CD4-positive, alpha-beta T cell treated with Interleukin-2 at 100 ng/mL for 4 hours (primary cell): ENCODE data around the gene NKAIN1.
"Not testable (repeated sequence)": the region's sequence is repeated elsewhere in the genome, so short reads cannot be mapped to it uniquely, and the experiment has no call there.

Source experiments
- DNase-seq: peaks from one replicate; pipeline ENCODE4 v3.0.0-alpha.2; 2020; ENCODE audit warnings: low spot score

Gene NKAIN1

GRCh38 chr1:31195267-31195666 lies 44.4 kb downstream of the NKAIN1 start:
- not testable (repeated sequence) for DNase-seq

- no peak for DNase-seq
Measured at GRCh38 chr1:31193729-31194128, 46.0 kb downstream of the NKAIN1 start.

GRCh38 chr1:31191281-31191680 lies 48.4 kb downstream of the NKAIN1 start:
- DNase-seq, result no peak

GRCh38 chr1:31189696-31190674 lies 49.7 kb downstream of the NKAIN1 start:
- no peak for DNase-seq

GRCh38 chr1:31183927-31184554 lies 55.6 kb downstream of the NKAIN1 start:
- peak; percentile 32 for DNase-seq

- DNase-seq, result no peak
Measured at GRCh38 chr1:31183126-31183525, 56.6 kb downstream of the NKAIN1 start.

- DNase-seq, result peak; percentile 37
Measured at GRCh38 chr1:31182352-31182751, 57.3 kb downstream of the NKAIN1 start.

GRCh38 chr1:31181515-31182343 lies 58.0 kb downstream of the NKAIN1 start:
- DNase-seq, result peak; percentile 8

- DNase-seq, result no peak
Measured at GRCh38 chr1:31180338-31180737, 59.3 kb downstream of the NKAIN1 start.

- not testable (repeated sequence) for DNase-seq
Measured at GRCh38 chr1:31176291-31176690, 63.4 kb downstream of the NKAIN1 start.

GRCh38 chr1:31170486-31170735 lies 69.3 kb downstream of the NKAIN1 start:
- no peak for DNase-seq

- no peak for DNase-seq
Measured at GRCh38 chr1:31166462-31166861, 73.2 kb downstream of the NKAIN1 start.

GRCh38 chr1:31164291-31164690 lies 75.4 kb downstream of the NKAIN1 start:
- DNase-seq, result no peak

- DNase-seq, result no peak
Measured at GRCh38 chr1:31163866-31164265, 75.8 kb downstream of the NKAIN1 start.

GRCh38 chr1:31161571-31161970 lies 78.1 kb downstream of the NKAIN1 start:
- no peak for DNase-seq

- DNase-seq, result no peak
Measured at GRCh38 chr1:31159869-31160611, 79.6 kb downstream of the NKAIN1 start.

GRCh38 chr1:31159323-31159722 lies 80.4 kb downstream of the NKAIN1 start:
- no peak for DNase-seq

GRCh38 chr1:31155216-31155806 lies 84.4 kb downstream of the NKAIN1 start:
- DNase-seq, result peak; percentile 43

- DNase-seq, result peak; percentile 63
Measured at GRCh38 chr1:31154632-31155215, 85.0 kb downstream of the NKAIN1 start.

GRCh38 chr1:31154000-31154631 lies 85.6 kb downstream of the NKAIN1 start:
- no peak for DNase-seq

GRCh38 chr1:31153423-31153822 lies 86.3 kb downstream of the NKAIN1 start:
- DNase-seq, result no peak
